Endothelial cell of umbilical vein (primary cell): ENCODE data around the gene SUSD2. TPM values are rescaled to one million over a fixed set of nuclear protein-coding genes. Genes with fewer than 3 reads are reported as not detected.

Experiments used
- BruUV-seq: library from RNA; stranded (reverse); fragments of 400-500 nt; replicated peaks from 2 replicates; lab custom pipeline; 2021; lab: Mats Ljungman, UMichigan
- CTCF ChIA-PET: fragments of 300-600, 350-600 bp; sonication (Branson Sonifier 250); formaldehyde crosslinking; loops from one replicate; lab custom pipeline; 2021; ENCODE audit warnings: antibody characterized with exemption, inconsistent platforms; lab: Charles Lee
- POLR2A ChIA-PET: fragments of 300-600, 350-600 bp; sonication (Branson Sonifier 250); formaldehyde crosslinking; loops from one replicate; lab custom pipeline; 2021; ENCODE audit warnings: antibody characterized with exemption, inconsistent platforms; lab: Charles Lee
- DNase-seq: peaks from one replicate; pipeline ENCODE4 v3.0.0-alpha.2; 2011; ENCODE audit warnings: low read depth, low spot score
- FAIRE-seq: peaks from 2 replicates; lab custom pipeline; 2011; peaks lifted over from hg19 to GRCh38; lab: Jason Lieb, UNC
- H2AFZ ChIP-seq: 2 replicates; pipeline ENCODE4 v1.6.0; 2012; ENCODE audit warnings: low read depth, low read length, control low read depth, inconsistent platforms
- H3K27ac ChIP-seq: 2 replicates; pipeline ENCODE4 v1.5.1; 2011; ENCODE audit warnings: low read depth, mild to moderate bottlenecking, control low read depth, low read length, moderate library complexity; ENCODE audit not compliant: insufficient read depth
- H3K27me3 ChIP-seq, 2 experiments: 2 replicates each; pipeline versions ENCODE4 v1.6.0 to v1.6.1; 2011; ENCODE audit warnings: low read length in 2 of 2, mixed read lengths in 1 of 2; ENCODE audit not compliant: control insufficient read depth in 2 of 2, insufficient read depth in 2 of 2
- H3K36me3 ChIP-seq, 2 experiments: 2 replicates in 1 of 2; 3 replicates in 1 of 2; pipeline ENCODE4 v1.5.1; 2011; ENCODE audit warnings: low read length in 2 of 2, mild to moderate bottlenecking in 1 of 2, moderate library complexity in 1 of 2; ENCODE audit not compliant: control insufficient read depth in 2 of 2, insufficient read depth in 2 of 2; ENCODE audit errors: extremely low read depth in 1 of 2
- H3K4me1 ChIP-seq: 3 replicates; pipeline ENCODE4 v1.5.1; 2011; ENCODE audit warnings: mild to moderate bottlenecking, low read length; ENCODE audit not compliant: control insufficient read depth, insufficient read depth; ENCODE audit errors: extremely low read depth
- H3K4me2 ChIP-seq: 2 replicates; pipeline ENCODE4 v1.6.1; 2011; ENCODE audit warnings: low read length, control low read depth, mixed read lengths; ENCODE audit not compliant: insufficient read depth
- H3K4me3 ChIP-seq, 3 experiments: fragments of 200-600 bp in 1 of 3; sonication (generic), shearing (Covaris generic) in 1 of 3; replicated peaks in 1 of 3; 2 replicates each; pipeline ENCODE4 v1.5.1; 2011 to 2016; ENCODE audit warnings: control low read depth in 3 of 3, low read length in 3 of 3, mild to moderate bottlenecking in 2 of 3, inconsistent platforms in 1 of 3, low read depth in 1 of 3, moderate library complexity in 1 of 3; ENCODE audit not compliant: insufficient read depth in 1 of 3
- H3K79me2 ChIP-seq: 2 replicates; pipeline ENCODE4 v1.6.0; 2012; ENCODE audit warnings: low read length, inconsistent platforms; ENCODE audit not compliant: control insufficient read depth, insufficient read depth
- H3K9ac ChIP-seq: replicated peaks from 2 replicates; pipeline ENCODE3; 2011; ENCODE audit warnings: low read length, control low read depth; ENCODE audit not compliant: insufficient read depth; ENCODE audit errors: extremely low read depth
- H3K9me1 ChIP-seq: replicated peaks from 3 replicates; pipeline ENCODE4 v1.6.0; 2011; ENCODE audit warnings: mild to moderate bottlenecking, low read length; ENCODE audit not compliant: control insufficient read depth, insufficient read depth; ENCODE audit errors: extremely low read depth
- H3K9me3 ChIP-seq: replicated peaks from 2 replicates; pipeline ENCODE4 v1.5.1; 2012; ENCODE audit warnings: low read length, inconsistent platforms; ENCODE audit not compliant: control insufficient read depth, insufficient read depth
- H4K20me1 ChIP-seq: replicated peaks from 2 replicates; pipeline ENCODE3; 2011; ENCODE audit warnings: mild to moderate bottlenecking, low read length; ENCODE audit not compliant: control insufficient read depth, insufficient read depth; ENCODE audit errors: extremely low read depth
- CTCF ChIP-seq, 2 donors: IDR thresholded peaks; 1 replicate in 1 of 2; 2 replicates in 1 of 2; pipeline ENCODE4 v1.5.1; 2011; ENCODE audit warnings: low read length in 2 of 2, mild to moderate bottlenecking in 2 of 2, moderate library complexity in 2 of 2, control low read depth in 1 of 2, inconsistent platforms in 1 of 2, low read depth in 1 of 2; ENCODE audit not compliant: insufficient read depth in 1 of 2; ENCODE audit errors: extremely low read depth in 1 of 2
- EZH2 ChIP-seq: IDR thresholded peaks from 2 replicates; pipeline ENCODE4 v1.6.1; 2012; ENCODE audit warnings: borderline replicate concordance, low read depth, mild to moderate bottlenecking, moderate library complexity, low read length, inconsistent platforms; ENCODE audit not compliant: severe bottlenecking
- GATA2 ChIP-seq: IDR thresholded peaks from 2 replicates; pipeline ENCODE4 v1.7.0; 2011; ENCODE audit warnings: low read depth, mild to moderate bottlenecking, moderate library complexity, mixed read lengths, low read length; ENCODE audit not compliant: insufficient read length, insufficient read depth
- POLR2A ChIP-seq: IDR thresholded peaks from 2 replicates; pipeline ENCODE4 v1.6.1; 2012; ENCODE audit warnings: low read depth, mild to moderate bottlenecking, control low read depth, low read length
- POLR2AphosphoS5 ChIP-seq: IDR thresholded peaks from 2 replicates; pipeline ENCODE4 v1.6.1; 2012; ENCODE audit warnings: low read depth, mild to moderate bottlenecking, control low read depth, low read length, moderate library complexity; ENCODE audit not compliant: insufficient read depth
- dilution Hi-C: fragments of 300-500 bp; cut with MboI; formaldehyde crosslinking; loops from one replicate; pipeline ENCODE4 v1.15.0; 2019; ENCODE audit warnings: low sequenced_read_pairs; ENCODE audit not compliant: extremely low pct_ligation_motif_present
- intact Hi-C: fragments of 100-400 bp; cut with micrococcal nuclease; formaldehyde crosslinking; loops from one replicate; pipeline ENCODE4 v1.10.0; 2022
- polyA plus RNA-seq, 4 experiments: library from polyadenylated mRNA; depleted of rRNA in 3 of 4; stranded (reverse) in 3 of 4; unstranded in 1 of 4; fragments of >200 nt; gene quantifications; 2 replicates each; pipeline versions ENCODE4 v1.2.1 to v1.2.3, GENCODE V29; 2011 to 2012; ENCODE audit warnings: missing spikeins in 1 of 4
- total RNA-seq: library from RNA; stranded (reverse); gene quantifications from 2 replicates; pipeline ENCODE4 v1.2.3, GENCODE V29; 2021

The SUSD2 gene
- total and polyA plus RNA-seq, 2 donors (not counting 3 experiments of a cell fraction or from before 2014, with no cell fraction given), result 0.26 to 0.27 TPM

- no peaks in the 10 kb centered on the region for H3K9me3 ChIP-seq
- H2AFZ ChIP-seq, result no peak overlapping the region
- DNase-seq, result no peak
- H3K36me3 ChIP-seq, result peaks cover 0 to 8% of the 10 kb centered on the region in 2 experiments
- POLR2A ChIA-PET, result interaction anchor here (0.6 kb wide), 1 partner anchor 165 kb away, joined by 7 read pairs; no protein-coding TSS in a partner anchor
- dilution Hi-C loops (no loop called here), intact Hi-C loops (loop anchor here (5.0 to 10.0 kb wide), 2 partner anchors 221 to 313 kb away; no protein-coding TSS in a partner anchor)
- no peak overlapping the region for H3K4me2 ChIP-seq
- H3K27ac ChIP-seq, result no peak overlapping the region
- H3K9ac ChIP-seq, result no peak overlapping the region
- CTCF ChIA-PET, result interaction anchor here (2.7 kb wide), 1 partner anchor 22 kb away, joined by 15 read pairs; no protein-coding TSS in a partner anchor
- no peaks in the 10 kb centered on the region for H3K27me3 ChIP-seq
- no peaks in the 10 kb centered on the region for H3K79me2 ChIP-seq
- H3K4me3 ChIP-seq, result no peak overlapping the region
- TSS peak; percentile 86 for BruUV-seq
- TF ChIP-seq POLR2A (no peak), CTCF (IDR thresholded peaks at IDR 0.05; ENCODE audit: extremely low read depth in 1 of 2, insufficient read depth in 1 of 2, low read depth in 1 of 2, low read length in 2 of 2) (no peak), GATA2 (no peak), POLR2AphosphoS5 (no peak), EZH2 (no peak)
- H4K20me1 ChIP-seq, result no peaks in the 10 kb centered on the region
- no peaks in the 10 kb centered on the region for H3K9me1 ChIP-seq
- no peaks in the 10 kb centered on the region for H3K4me1 ChIP-seq
- no peak for FAIRE-seq
Measured at GRCh38 chr22:24178021-24178431, 3.3 kb upstream of the SUSD2 start.
